CD4-positive, alpha-beta T cell treated with Interleukin-6 at 100 ng/mL for 8 hours (primary cell): ENCODE data around the gene ELAVL1.

ENCODE experiments used
- DNase-seq: peaks from one replicate; pipeline ENCODE4 v3.0.0-alpha.2; 2020; ENCODE audit warnings: mixed read lengths, low spot score

ELAVL1 gene

DNA sequence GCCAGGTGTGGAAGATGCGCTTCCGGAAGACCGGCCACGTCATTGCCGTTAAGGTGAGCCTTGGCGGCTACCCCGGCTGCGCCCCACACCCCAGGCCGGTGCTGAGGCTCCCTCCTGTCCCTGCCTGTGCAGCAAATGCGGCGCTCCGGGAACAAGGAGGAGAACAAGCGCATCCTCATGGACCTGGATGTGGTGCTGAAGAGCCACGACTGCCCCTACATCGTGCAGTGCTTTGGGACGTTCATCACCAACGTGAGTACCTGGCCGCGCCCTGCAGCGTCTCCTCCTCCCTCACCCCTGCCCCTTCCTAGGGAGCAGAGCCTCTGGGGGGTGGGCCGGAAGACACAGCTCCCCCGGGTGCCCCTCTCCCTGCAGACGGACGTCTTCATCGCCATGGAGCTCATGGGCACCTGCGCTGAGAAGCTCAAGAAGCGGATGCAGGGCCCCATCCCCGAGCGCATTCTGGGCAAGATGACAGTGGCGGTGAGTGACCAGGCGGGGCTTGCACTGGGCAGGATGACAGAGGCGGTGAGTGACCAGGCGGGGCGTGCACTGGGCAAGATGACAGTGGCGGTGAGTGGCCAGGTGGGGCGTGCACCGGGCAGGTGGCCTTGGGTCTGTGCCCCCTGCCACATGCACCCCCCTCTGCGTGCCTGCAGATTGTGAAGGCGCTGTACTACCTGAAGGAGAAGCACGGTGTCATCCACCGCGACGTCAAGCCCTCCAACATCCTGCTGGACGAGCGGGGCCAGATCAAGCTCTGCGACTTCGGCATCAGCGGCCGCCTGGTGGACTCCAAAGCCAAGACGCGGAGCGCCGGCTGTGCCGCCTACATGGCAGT, 94.9 kb downstream of the ELAVL1 start:
- DNase-seq = no peak

DNA sequence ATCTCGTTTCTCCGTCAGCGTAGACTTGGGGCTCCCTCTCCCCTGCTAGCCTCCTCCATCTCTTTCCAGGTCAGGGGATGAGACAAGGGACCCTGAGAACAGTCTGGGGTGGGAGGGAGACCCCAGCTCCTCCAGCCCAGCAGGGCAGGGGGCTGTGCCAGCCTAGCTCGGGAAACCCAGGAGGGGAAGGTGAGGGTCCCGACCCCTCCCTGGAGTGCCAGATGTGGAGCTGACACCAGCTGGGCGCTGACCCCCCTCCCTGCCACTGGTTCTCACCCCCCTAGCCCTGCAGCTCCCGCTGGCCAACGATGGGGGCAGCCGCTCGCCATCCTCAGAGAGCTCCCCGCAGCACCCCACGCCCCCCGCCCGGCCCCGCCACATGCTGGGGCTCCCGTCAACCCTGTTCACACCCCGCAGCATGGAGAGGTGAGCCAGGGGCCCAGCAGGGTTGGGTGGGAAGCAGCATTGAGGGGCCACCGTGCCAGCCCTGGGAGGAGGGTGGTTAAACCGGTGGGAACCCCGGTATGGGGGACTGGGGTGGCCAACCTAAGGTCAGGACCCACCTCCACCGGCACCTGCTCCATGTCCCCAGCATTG, 95.9 kb downstream of the ELAVL1 start:
- no peak for DNase-seq

DNA sequence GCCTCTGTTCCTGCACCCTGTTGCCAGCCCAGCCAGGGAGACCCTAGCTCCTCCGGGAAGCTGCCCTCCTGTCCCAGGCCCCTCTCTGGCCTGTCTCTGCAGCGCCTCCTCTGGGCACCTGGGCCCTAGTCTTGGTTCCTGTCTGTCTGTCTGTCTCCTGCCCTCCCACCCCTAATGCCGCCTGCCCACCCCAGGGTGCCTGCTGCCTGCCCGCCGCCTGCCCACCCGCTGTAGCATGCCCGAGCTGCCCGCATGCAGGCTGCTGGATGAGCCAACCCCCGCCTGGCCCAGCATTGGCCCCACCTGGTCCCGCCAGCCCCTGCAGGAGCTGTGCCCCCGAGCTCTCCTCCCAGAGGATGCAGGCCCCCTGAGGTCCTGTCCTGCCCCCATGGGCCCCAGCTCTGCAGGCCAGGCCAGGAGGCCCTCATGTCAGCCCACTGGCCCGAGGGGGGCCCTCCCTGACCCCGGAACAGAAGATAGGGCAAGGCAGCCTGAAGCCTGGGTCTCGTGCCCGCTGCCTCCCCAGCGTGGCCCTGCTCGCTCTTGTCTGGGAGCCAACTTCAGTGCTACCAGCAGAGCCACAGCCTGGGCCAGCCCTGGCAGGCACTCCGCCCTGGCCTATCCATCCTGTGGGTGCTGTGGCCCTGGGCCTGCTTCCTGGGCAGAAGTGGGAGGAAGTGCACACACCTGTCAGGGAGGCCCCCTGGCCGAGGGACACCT, 96.5 kb downstream of the ELAVL1 start:
- DNase-seq = no peak
